ENCODE results near the gene USP49.

- TF ChIP-seq CTCF (IDR thresholded peaks at IDR 0.05) (no peak), POLR2A (IDR thresholded peaks at IDR 0.05) (no peak), EP300 (IDR thresholded peaks at IDR 0.05; ENCODE audit: low read depth) (no peak)
These were observed 105.1 kb downstream of the USP49 start for GRCh38 chr6:41790045-41790444.

All from transverse colon (tissue), 3 donors.